ENCODE data around the gene NUDT1. TPM values are rescaled to one million over a fixed set of nuclear protein-coding genes. Genes with fewer than 3 reads are reported as not detected.

The NUDT1 gene
- total RNA-seq, 2 donors from 2014 or later, result 12.2 to 14.2 TPM

DNA sequence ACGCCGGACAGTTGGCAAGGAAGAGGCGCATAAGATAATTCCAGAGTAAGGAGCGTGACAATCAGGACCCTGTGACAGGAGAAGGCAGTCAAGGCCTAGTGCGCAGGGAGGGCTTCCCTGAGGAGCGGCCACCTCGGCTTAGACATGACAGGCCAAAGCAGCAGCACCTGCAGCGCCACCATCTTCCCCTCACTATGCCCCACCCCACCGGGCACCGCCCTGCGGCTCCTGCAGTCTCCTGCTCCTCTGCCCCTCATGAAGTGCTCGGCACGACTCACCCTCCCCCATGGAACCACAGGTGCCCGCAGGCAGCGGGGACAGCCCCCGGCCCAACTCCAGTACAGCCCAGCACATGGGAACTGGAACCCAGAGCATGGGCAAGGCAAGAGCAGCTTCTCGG, 21.1 kb upstream of the NUDT1 start:
- H3K27ac ChIP-seq, result no peak overlapping the region
- TF ChIP-seq, protein P1, sequence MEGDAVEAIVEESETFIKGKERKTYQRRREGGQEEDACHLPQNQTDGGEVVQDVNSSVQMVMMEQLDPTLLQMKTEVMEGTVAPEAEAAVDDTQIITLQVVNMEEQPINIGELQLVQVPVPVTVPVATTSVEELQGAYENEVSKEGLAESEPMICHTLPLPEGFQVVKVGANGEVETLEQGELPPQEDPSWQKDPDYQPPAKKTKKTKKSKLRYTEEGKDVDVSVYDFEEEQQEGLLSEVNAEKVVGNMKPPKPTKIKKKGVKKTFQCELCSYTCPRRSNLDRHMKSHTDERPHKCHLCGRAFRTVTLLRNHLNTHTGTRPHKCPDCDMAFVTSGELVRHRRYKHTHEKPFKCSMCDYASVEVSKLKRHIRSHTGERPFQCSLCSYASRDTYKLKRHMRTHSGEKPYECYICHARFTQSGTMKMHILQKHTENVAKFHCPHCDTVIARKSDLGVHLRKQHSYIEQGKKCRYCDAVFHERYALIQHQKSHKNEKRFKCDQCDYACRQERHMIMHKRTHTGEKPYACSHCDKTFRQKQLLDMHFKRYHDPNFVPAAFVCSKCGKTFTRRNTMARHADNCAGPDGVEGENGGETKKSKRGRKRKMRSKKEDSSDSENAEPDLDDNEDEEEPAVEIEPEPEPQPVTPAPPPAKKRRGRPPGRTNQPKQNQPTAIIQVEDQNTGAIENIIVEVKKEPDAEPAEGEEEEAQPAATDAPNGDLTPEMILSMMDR (IDR thresholded peaks at IDR 0.05), result no peak
- DNase-seq (ENCODE audit: low spot score), result no peak
- H3K4me1 ChIP-seq, result no peaks in the 10 kb centered on the region
- H3K4me3 ChIP-seq, result no peak overlapping the region
- H3K36me3 ChIP-seq, result peaks cover 63% of the 10 kb centered on the region
- H3K9me3 ChIP-seq, result no peaks in the 10 kb centered on the region
- H3K27me3 ChIP-seq, result no peaks in the 10 kb centered on the region

DNA sequence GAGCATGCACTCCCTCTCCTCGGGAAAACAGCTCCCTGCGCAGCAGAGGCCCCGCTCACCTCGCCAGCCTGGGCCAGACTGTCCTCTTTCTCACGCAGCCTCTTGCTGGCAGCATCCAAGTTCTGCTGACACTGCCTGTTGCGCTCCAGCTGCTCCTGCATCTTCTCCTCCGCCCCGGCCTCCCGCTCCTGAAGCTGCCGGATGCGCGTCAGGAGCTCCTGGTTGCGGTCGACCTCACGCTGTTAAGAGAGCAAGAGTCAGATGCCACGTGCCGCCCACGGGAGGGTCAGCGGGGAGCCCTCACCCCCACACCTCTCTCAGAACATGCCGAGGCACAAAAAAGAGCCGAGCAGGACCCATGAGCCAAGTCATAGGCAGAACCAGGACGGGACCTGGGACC, 19.5 kb upstream of the NUDT1 start:
- DNase-seq (ENCODE audit: low spot score), result no peak
- Histone ChIP-seq H3K27ac (no peak overlapping the region), H3K4me1 (no peaks in the 10 kb centered on the region), H3K4me3 (no peak overlapping the region), H3K27me3 (no peaks in the 10 kb centered on the region), H3K9me3 (no peaks in the 10 kb centered on the region), H3K36me3 (peaks cover 50% of the 10 kb centered on the region)
- TF ChIP-seq, protein P1 (IDR thresholded peaks at IDR 0.05), result no peak

DNA sequence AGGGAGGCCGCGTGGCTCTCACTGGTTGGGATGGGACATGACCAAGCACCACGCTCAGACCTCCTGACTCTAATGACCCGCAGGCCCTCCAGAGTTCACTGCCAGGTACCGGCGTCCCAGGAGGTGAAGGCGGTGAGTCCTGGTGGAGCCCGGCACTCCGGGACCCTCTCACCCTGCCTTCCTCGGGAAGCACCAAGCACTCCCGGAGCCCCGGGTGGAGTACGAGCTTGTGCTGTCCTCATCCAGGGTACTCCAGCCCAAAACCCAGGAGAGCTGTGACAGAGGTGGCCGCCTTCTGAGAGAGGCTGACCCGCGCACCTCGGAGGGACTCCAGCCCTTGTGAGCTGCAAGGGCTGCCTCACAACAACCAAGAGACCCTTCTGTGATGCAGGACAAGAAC, 18.7 kb upstream of the NUDT1 start:
- Histone ChIP-seq H3K4me1 (no peaks in the 10 kb centered on the region), H3K4me3 (no peak overlapping the region), H3K27me3 (no peaks in the 10 kb centered on the region), H3K27ac (no peak overlapping the region), H3K9me3 (no peaks in the 10 kb centered on the region), H3K36me3 (peaks cover 45% of the 10 kb centered on the region)
- TF ChIP-seq, protein P1 (IDR thresholded peaks at IDR 0.05), result no peak
- no peak for DNase-seq (ENCODE audit: low spot score)

DNA sequence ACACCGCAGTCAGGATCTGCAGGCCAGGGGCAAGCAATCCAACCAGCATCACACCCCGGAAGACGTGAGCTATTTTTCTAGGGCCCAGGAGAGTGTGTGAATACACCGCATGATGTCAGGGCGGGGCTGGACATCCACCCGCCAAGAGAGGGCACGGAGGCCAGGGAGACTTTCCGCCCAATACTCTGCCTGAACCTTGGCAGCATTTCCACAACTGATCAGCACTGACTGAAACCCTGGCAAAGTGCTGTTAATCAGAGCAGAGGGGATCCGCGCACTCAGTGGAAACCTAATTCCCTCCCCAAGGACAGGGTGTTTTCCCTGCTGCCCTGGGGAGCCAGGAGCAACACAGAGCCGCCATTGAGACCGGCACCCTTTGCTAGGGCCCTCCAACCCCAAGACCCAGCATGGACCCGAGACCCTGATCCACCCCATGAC, 17.5 kb upstream of the NUDT1 start:
- Histone ChIP-seq H3K4me3 (no peak overlapping the region), H3K27ac (no peak overlapping the region), H3K9me3 (no peaks in the 10 kb centered on the region), H3K36me3 (peaks cover 45% of the 10 kb centered on the region), H3K27me3 (no peaks in the 10 kb centered on the region), H3K4me1 (no peaks in the 10 kb centered on the region)
- TF ChIP-seq, protein P1 (IDR thresholded peaks at IDR 0.05), result no peak
- no peak for DNase-seq (ENCODE audit: low spot score)

DNA sequence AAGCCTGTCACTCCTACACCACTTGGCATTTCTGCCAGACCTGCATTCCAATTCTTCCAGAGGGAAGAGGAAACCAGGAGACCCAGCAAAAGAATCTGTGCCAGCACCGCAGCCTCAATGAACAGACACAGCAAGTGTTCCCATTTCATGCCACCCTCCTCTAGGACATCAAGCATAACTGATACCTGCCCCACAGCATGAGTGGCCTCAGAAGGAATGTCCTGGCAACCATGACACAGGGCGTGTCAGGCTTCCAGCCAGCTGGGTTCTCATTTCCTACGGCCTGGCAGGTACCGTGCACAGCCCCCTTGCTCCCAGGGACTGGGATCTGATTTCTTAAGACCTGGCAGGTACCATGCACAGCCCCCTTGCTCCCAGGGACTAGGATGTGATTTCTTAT, 17.1 kb upstream of the NUDT1 start:
- Histone ChIP-seq H3K36me3 (peaks cover 45% of the 10 kb centered on the region), H3K27me3 (no peaks in the 10 kb centered on the region), H3K27ac (no peak overlapping the region), H3K4me1 (no peaks in the 10 kb centered on the region), H3K4me3 (no peak overlapping the region), H3K9me3 (no peaks in the 10 kb centered on the region)
- DNase-seq (ENCODE audit: low spot score), result no peak
- TF ChIP-seq, protein P1 (IDR thresholded peaks at IDR 0.05), result no peak

DNA sequence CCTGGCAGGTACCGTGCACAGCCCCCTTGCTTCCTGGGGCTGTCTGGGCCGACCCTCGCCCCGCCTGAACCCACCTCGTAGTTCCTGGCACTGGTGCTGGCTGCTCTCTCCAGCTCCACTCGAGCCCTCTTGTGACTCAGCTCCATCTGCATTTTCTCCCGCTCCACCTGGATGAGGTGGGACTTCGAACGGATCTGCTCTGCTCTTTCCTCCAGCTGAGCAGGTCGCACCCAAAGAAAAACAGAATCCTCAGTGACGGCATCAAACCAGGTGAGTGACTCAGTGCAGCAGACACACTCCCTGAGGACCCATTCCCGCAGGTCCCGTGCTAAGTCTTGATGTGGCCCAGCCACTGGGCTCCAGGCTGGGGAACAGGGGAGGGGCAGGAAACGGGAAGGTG, 16.7 kb upstream of the NUDT1 start:
- Histone ChIP-seq H3K9me3 (no peaks in the 10 kb centered on the region), H3K27me3 (no peaks in the 10 kb centered on the region), H3K4me1 (peaks cover 0 to 1% of the 10 kb centered on the region in 2 donors), H3K36me3 (peaks cover 43% of the 10 kb centered on the region), H3K4me3 (no peak overlapping the region), H3K27ac (no peak overlapping the region)
- DNase-seq (ENCODE audit: low spot score), result no peak
- TF ChIP-seq, protein P1 (IDR thresholded peaks at IDR 0.05), result no peak

Measured in right atrium auricular region (tissue), 2 donors.